Epithelial cell of esophagus (primary cell): Measurements from ENCODE around the gene INTS7.

Experiments
- DNase-seq: peaks from one replicate; pipeline ENCODE4 v3.0.0; 2010; ENCODE audit warnings: low read depth
- H3K4me3 ChIP-seq: 2 replicates; pipeline ENCODE4 v1.5.1; 2011; ENCODE audit warnings: mild to moderate bottlenecking, low read length, control low read depth
- TF ChIP-seq, protein P1 (sequence below): IDR thresholded peaks from 2 replicates; pipeline ENCODE4 v1.5.1; 2011; ENCODE audit warnings: low read depth, mild to moderate bottlenecking, low read length, control low read depth, inconsistent platforms; ENCODE audit not compliant: insufficient read depth; ENCODE audit errors: missing control alignments

The INTS7 gene

DNA sequence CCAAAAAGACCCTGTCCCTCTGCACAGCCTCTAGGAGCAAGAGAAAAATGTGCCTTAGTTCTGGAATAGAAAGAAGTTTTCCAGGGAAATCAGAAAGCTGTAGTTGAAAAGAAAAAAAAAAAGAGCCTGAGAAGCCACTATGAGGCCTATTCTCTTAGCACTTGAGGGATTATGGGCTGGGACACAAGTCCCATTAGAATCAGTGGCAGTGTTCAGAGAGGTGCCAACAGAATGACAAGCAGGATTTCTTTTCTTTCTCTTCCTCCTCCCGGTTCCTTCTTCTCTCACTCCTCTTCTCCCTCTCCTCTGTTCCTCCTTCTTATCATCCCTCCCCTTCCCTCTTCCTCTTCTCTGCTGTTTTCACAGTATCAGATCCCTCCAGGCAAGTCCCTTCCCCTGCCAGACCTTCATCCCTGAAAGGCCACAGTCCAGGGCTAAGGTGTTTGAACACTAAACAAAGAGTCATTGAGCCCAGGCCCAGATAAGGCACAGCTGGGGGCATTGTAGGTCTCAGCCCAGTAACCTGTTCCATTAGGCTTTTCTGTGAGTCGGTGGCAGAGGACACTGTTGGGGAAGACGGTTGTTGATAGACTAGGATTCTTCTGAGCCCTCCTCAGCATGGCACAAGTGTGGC lies 140.1 kb downstream of the INTS7 start:
- DNase-seq = no peak
- TF ChIP-seq, protein P1, sequence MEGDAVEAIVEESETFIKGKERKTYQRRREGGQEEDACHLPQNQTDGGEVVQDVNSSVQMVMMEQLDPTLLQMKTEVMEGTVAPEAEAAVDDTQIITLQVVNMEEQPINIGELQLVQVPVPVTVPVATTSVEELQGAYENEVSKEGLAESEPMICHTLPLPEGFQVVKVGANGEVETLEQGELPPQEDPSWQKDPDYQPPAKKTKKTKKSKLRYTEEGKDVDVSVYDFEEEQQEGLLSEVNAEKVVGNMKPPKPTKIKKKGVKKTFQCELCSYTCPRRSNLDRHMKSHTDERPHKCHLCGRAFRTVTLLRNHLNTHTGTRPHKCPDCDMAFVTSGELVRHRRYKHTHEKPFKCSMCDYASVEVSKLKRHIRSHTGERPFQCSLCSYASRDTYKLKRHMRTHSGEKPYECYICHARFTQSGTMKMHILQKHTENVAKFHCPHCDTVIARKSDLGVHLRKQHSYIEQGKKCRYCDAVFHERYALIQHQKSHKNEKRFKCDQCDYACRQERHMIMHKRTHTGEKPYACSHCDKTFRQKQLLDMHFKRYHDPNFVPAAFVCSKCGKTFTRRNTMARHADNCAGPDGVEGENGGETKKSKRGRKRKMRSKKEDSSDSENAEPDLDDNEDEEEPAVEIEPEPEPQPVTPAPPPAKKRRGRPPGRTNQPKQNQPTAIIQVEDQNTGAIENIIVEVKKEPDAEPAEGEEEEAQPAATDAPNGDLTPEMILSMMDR = no peak
- no peak overlapping the region for H3K4me3 ChIP-seq

- TF ChIP-seq, protein P1 = no peak
- H3K4me3 ChIP-seq = no peak overlapping the region
- no peak for DNase-seq
Observed at GRCh38 chr1:211894312-211894711, 141.0 kb downstream of the INTS7 start.

DNA sequence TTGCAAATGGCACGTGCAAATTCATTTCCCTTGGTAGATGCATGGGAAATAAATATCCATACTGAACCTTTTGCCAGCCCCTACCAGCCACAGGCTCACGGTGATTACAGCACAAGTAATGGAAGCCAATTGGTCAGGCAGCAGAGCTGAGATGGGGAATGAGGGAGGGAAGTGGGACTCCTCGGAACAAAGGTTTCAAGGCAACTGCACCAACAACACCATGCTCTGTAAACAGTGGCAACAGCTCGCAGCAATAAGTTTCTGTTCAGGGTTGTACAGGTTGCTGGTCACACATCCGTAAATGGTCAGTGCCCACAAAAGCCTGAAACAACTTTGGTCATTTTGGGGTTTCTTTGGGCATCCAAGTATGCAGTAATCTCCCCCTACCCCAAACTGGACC lies 142.1 kb downstream of the INTS7 start:
- DNase-seq = no peak
- TF ChIP-seq, protein P1 = no peak
- no peak overlapping the region for H3K4me3 ChIP-seq

DNA sequence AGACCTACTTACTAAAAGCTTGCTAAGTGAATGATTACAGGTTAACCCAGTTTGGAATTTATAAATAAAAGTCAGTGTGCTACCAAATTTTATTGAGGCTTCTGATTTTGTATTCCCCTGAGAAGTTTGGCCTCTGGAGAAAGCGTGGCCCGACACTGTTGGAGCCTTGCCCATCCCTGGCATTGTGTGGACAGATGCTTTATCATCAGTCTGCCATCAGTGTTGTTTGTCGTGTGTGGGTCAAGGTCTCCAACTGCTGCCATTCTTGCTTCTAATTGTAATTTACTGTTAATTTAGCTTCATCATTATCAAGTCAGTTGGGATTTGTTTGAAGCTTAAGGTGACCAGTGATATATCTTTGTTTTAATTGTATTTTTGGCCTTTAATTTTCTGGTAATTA lies 142.8 kb downstream of the INTS7 start:
- no peak for DNase-seq
- H3K4me3 ChIP-seq = no peak overlapping the region
- TF ChIP-seq, protein P1 = no peak

GRCh38 chr1:211891708-211892107 lies 143.6 kb downstream of the INTS7 start:
- TF ChIP-seq, protein P1 = no peak
- no peak for DNase-seq
- no peak overlapping the region for H3K4me3 ChIP-seq
